Inferior parietal cortex (tissue), 1 donor: ENCODE data around the gene RASSF4.

Source experiments
- DNase-seq: peaks from one replicate; pipeline ENCODE4 v3.0.0-alpha.2; 2016; ENCODE audit errors: extremely low spot score

The RASSF4 gene

DNA sequence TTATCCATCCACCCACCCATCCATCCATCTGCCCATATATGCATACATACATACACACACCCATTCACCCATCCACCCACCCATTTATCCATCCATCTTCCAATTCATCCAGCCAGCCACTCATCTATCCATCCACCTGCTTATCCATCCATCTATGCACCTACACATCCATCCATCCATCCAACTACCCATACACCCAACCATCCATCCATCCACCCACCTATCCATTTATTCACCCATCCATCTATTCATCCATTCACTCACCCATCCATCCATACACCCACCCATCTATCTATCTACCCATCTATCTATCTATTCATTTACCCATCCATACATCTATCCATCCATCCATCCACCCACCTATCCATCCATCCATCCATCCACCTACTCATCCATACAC, 31.1 kb upstream of the RASSF4 start:
- DNase-seq, result no peak

- no peak for DNase-seq
These were observed 30.0 kb upstream of the RASSF4 start for GRCh38 chr10:44929356-44930255.

- no peak for DNase-seq
These were observed 28.5 kb upstream of the RASSF4 start for GRCh38 chr10:44930904-44931620.

DNA sequence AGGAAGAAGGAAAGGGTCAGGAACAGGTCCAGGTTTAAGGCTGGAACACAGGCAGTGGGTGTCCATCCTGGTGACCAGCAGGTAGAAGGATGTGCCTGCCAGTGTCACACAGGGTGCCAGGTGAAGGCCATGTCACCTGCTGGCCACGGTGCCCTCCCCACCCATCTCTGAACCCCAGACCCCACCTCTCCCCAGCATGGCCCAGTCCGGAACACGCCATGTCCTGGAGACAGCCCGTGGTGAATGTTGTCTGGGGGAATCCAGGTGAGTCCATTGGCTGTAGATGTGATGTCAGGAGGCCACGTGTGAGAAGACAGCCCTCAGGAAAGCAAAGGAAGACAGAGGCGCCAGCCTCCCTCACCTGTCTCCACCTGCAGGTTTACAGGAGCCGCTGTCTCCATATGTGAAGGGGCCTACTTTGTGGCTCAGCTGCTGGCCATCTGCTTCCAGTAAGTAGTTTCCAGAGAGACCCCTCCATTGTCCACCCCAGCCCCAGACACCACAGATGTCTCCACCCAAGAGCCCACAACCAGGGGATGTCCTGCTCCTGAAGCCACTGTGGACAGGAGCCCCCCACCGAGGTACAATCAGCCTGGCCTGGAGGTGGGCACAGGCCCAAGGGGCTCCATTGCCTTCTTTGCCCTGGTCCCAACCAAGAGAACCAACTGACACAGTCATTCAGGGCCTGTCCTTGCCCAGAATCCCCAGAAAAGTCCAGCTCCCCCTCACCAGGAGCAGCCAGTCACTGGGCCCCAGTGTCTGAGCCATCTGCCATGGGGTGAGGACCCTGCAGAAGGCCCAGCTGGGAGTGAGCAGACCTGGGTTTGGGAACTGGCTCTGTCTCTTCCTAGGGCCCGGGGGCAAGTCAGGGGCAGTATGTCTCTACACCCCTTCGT, 27.7 kb upstream of the RASSF4 start:
- no peak for DNase-seq

GRCh38 chr10:44932517-44933450, 26.8 kb upstream of the RASSF4 start:
- DNase-seq, result peak; percentile 88

- no peak for DNase-seq
These were observed 25.9 kb upstream of the RASSF4 start for GRCh38 chr10:44933451-44934321.

- no peak for DNase-seq
These were observed 25.0 kb upstream of the RASSF4 start for GRCh38 chr10:44934416-44935200.

DNA sequence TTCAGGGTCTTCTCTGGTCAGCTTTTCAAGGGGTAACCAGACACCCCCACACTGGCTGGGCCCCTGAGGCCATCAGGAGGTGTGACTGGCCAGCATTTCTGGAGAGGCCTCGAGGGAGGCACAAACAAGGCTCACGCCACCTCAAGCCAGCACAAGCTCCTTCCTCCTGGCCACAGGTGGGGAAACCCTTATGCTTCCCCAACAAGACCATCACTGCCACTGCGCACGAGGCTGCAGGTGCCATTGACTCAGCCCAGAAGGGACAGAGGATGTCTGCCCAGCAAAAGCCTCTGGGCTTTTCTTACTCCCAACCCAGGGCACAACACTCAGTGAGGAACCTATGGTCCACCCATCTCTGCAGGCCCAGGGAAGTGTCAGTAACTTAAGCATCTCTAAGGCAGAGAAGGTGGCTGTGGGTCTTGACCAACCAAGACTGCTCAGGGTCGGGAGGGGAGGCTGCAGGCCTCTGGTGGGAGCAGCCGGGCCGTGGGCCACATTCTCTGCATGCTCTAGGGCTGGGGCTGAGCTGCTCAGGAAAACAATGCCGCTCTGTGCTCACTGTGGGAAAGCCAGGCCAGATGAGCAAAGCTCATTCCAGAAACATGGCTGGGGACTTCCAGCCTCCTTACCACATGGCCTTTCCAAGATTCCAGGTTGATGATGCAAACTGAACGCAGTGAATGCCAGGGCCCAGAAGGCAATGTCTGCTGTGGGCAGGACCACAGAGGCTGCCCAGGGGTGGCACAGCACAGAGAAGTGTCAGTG, 24.2 kb upstream of the RASSF4 start:
- DNase-seq, result peak; percentile 55

DNA sequence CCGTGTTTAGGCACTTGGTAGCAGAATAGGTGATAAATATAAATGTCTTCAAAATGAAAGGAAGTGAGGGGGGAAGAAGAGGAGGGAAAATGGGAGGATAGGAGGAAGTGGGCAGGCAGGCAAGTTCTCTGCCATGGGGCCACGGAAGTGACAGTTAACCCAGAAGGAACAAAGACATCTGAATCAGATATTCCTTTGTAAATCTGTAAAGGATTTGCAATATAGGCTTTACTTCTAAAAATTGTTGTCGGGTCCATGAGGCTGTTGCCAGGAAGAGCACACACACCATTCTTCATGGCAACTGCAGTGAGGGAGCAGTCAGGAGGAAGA, 23.7 kb upstream of the RASSF4 start:
- DNase-seq, result no peak

DNA sequence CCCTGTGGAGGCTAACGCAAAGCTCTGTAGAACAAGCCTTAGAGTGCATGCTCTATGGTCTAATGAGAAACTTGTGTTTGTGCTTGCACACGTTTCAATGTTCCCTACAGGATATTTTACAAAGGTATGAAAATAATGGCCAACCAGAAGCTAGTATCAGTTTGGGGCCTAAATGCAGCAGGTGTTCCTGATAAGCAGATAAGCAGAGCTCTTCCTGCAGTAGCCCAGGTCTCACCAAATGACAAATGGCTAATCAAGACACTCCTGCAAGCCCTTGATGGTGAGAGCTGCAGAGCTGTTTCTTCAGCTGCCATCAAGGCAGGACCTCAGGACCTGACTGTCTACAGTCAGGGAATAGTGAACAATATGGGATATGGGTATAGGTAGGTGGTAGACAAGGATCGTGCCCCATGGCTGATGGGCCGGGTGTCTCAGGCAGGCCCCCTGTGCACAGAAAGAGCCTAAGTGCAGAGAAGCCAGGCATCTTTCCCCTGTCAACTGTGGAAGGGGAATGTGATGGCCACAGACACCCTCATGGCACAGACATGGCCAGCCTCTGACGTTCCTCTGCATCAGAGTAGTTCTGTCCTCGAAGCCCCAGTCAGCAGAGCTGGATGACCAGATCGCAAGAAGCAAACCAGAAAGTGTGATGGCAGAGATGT, 23.2 kb upstream of the RASSF4 start:
- DNase-seq, result no peak

DNA sequence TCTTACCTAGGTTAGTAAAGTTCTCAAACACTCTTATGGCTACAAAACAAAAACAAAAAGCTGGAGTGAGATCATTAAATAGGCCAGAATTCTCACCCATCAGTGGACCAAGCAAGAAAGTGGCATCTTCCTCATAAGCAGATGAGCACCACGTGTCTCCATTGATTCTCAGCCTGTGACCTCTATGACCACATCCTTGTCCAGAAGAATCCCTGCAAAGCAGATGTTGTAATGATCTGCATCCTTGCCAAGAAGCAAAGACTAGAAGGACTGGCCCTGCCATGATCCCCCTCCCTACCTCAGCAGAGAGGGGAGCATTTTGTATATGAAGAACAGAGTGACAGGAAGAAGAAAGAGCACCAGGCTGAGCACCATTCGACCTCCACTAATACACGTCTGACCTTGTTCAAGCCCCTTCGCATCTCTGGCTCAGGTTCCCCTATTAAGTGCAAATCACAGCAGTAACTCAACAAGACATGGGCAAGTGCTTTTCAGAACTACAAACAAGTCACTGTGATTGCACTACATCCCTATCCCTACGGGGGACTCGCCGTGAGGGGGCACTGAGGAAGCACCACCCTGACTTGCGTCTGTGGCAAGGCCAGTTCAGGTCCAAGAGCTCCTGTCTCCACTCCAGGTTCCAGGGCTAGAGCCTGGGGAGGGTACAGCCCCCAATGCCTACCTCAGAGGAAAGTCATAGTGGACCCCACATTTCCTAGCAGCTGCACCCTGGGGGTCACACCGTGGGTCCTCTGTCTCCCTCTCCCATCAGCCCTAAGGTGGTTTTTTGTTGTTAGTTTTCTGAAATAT, 22.2 kb upstream of the RASSF4 start:
- no peak for DNase-seq

DNA sequence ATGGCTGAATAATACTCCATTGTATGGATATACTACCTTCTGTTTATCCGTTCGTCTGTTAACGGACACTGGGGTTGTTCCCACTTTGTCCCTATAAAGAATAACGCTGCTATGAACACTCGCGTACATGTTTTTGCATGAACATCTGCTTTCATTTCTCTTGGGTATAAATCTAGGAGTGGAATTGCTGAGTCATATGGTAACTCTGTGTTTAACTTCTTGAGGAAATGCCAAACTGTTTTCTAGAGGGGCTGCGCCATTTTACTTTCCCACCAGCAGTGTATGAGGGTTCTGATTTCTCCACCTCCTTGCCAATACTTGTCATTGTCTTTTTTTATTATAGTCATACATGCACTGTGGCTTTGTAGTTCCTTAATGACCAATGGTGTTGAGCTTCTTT, 20.6 kb upstream of the RASSF4 start:
- DNase-seq, result no peak

DNA sequence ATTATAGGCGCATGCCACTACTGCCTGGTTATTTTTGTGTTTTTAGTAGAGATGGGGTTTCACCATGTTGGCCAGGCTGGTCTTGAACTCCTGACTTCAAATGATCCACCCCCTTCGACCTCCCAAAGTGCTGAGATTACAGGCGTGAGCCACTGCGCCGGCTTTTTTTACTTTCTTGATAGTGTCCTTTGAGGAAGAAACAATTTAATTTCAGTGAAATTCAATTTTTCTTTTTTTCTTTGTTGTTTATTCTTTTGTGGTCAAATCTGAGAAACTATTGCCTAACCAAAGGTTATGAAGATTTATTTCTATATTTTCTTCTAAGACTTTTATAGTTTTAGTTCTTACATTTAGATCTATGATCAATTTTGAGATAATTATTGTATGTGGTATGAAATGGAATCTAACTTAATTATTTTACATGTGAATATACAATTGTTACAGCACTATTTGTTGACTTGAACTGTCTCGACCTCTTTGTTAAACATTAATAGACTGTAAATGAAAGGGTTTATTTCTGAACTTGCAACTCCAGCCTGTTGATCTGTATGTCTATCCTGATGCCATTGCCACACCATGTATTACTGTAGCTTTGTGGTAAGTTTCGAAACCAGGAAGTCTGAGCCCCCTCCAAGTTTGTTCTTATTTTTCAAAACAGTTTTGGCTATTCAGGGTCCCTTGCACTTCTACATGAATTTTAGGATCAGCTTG, 19.8 kb upstream of the RASSF4 start:
- DNase-seq, result no peak

DNA sequence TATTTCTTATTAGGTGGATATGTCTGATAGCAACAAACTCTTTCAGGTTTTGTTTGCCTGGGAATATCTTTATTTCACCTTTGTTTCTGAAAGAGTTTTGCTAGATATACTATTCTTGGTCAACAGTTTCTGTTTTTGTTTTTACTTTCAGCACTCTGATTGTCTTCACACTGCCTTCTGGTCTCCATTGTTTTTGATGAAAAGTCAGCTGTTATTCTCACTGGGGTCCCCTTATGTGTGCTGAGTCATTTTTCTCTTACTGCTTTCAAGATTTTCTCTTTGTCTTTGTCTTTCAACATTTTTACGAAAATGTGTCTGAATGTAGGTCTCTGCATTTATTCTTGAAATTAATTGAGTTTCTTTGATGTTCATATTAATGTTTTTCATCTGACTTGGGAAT, 15.2 kb upstream of the RASSF4 start:
- DNase-seq, result no peak

DNA sequence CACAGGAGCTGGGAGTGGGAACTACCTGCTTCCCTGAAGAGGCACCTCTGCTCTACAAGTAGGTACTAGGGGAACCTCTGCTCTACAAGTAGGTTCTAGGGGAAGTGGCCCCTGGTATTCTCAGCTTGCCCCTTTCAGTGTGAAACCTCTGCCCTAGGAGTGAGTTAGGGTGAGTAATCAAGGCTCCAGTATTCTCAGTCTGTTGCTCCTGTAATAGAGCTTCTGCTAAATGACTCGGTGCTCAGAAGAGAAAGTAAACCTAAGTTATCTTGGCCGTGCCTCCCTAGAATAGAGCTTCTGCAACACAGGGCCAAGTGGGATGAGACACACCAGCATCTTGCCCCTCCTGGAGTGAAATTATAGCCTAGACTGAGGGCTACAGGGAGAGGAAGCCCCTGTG, 13.4 kb upstream of the RASSF4 start:
- no peak for DNase-seq

DNA sequence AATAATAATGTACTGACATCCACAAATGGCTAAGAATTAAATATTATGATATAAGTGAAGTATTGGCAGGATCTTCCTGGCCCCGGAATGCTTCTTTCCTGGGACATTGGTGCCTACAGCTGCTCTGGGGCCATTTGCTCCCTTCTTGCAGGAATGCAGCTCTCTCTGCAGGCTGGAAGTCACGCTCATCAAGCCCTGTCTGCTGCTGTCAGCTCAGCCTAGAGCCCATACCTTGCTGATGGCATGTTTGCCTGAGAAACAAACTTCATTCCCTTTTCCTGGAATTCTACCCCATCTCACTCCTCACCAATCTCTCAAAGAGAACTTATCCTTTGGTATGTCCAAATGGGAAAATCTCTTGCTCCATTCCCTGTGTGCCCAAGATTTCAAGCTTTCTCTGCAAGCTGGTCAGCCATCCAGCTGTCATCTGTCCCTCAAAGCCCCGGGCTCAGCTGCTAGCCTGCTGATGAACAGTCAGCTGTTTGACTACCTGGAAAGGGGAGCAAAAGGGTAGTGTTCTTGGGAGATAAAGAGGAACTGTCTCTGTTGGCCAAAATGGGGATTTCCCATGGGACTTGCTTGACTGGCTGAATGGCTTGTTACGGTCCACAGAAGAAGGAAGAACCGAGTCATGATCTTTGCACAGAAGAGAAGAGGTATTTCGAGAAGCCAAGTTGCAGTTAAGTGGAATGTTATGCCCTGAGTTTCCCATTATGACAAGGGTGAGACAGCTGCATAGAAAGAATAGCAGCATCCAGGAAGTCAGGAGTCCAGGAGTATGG, 12.0 kb upstream of the RASSF4 start:
- DNase-seq, result no peak
